HG02588 (cell line): ENCODE measurements around the gene PRKAR1A.

Experiments
- ATAC-seq: cut with Tn5 transposase; IDR thresholded peaks from one replicate; pipeline ENCODE4 v1.9.1; 2021; ENCODE audit warnings: mild to moderate bottlenecking, moderate library complexity; ENCODE audit not compliant: unreplicated experiment

Gene PRKAR1A

GRCh38 chr17:68596411-68596945 lies 84.2 kb downstream of the PRKAR1A start:
- ATAC-seq: no peak

- no peak for ATAC-seq
Observed at GRCh38 chr17:68598074-68598473, 85.8 kb downstream of the PRKAR1A start.

- ATAC-seq: no peak
Observed at GRCh38 chr17:68598545-68598961, 86.3 kb downstream of the PRKAR1A start.

GRCh38 chr17:68599091-68599490 lies 86.9 kb downstream of the PRKAR1A start:
- ATAC-seq: no peak

- ATAC-seq: no peak
Observed at GRCh38 chr17:68599552-68600066, 87.4 kb downstream of the PRKAR1A start.

- no peak for ATAC-seq
Observed at GRCh38 chr17:68600067-68600930, 88.1 kb downstream of the PRKAR1A start.
